ENCODE measurements around the gene STXBP1. TPM values are rescaled to one million over a fixed set of nuclear protein-coding genes. Genes with fewer than 3 reads are reported as not detected.

STXBP1 gene
- total and polyA plus RNA-seq, 2 of the 13 experiments (the other 11 are each of a cell fraction or from before 2014, with no cell fraction given): 2.9 TPM

GRCh38 chr9:127567730-127568617 is 44.1 kb upstream of the STXBP1 start (continued):
- TF ChIP-seq CC2D1A (CRISPR knock-in tag; IDR thresholded peaks at IDR 0.05) (no peak), PCBP1 (IDR thresholded peaks at IDR 0.05; ENCODE audit: borderline replicate concordance, low read depth, low read length) (no peak), MTF1 (CRISPR knock-in tag; IDR thresholded peaks at IDR 0.05) (no peak), TFDP2 (CRISPR knock-in tag; IDR thresholded peaks at IDR 0.05) (peak; percentile 40; the same call in 1 of the 2 replicates), REST (IDR thresholded peaks at IDR 0.05; ENCODE audit: borderline replicate concordance in 1 of 2, low read depth in 1 of 2, low read length in 2 of 2) (no peak), SIN3A (IDR thresholded peaks at IDR 0.05; ENCODE audit: borderline replicate concordance, low read depth, low read length) (no peak), NFIB (CRISPR knock-in tag; IDR thresholded peaks at IDR 0.05; ENCODE audit: borderline replicate concordance) (no peak), ZNF563 (CRISPR knock-in tag; IDR thresholded peaks at IDR 0.05) (no peak), KLF11 (CRISPR knock-in tag; IDR thresholded peaks at IDR 0.05) (no peak), SALL1 (CRISPR knock-in tag; IDR thresholded peaks at IDR 0.05) (no peak), RBM39 (IDR thresholded peaks at IDR 0.05; ENCODE audit: low read depth, low read length, poor library complexity, severe bottlenecking) (peak; percentile 72), CHD2 (IDR thresholded peaks at IDR 0.05; ENCODE audit: low read depth, low read length) (no peak), ZFY (CRISPR knock-in tag; IDR thresholded peaks at IDR 0.05) (peak; percentile 51), NCOA2 (CRISPR knock-in tag; IDR thresholded peaks at IDR 0.05) (no peak), BATF2 (CRISPR knock-in tag; IDR thresholded peaks at IDR 0.05) (no peak), CHCHD3 (CRISPR knock-in tag; IDR thresholded peaks at IDR 0.05) (no peak), ZC3H4 (CRISPR knock-in tag; IDR thresholded peaks at IDR 0.05; ENCODE audit: borderline replicate concordance) (no peak), PHF8 (CRISPR knock-in tag; IDR thresholded peaks at IDR 0.05) (peak; percentile 70), IRF2 (CRISPR knock-in tag; IDR thresholded peaks at IDR 0.05) (no peak), POLR2G (IDR thresholded peaks at IDR 0.05; ENCODE audit: low read depth, low read length) (no peak)

Measured in HepG2 (cell line).